IPS-11a (cell line): ENCODE results near the gene CCDC183.
"Not testable (repeated sequence)": the region's sequence is repeated elsewhere in the genome, so short reads cannot be mapped to it uniquely, and the experiment has no call there.

Experiments
- H3K4me3 ChIP-seq: one replicate; pipeline ENCODE4 v1.5.1; 2013; ENCODE audit warnings: low read depth, low read length, control low read depth

The CCDC183 gene

GRCh38 chr9:136799079-136799853, 3.1 kb downstream of the CCDC183 start:
- peak overlapping the region; percentile 1 for H3K4me3 ChIP-seq

DNA sequence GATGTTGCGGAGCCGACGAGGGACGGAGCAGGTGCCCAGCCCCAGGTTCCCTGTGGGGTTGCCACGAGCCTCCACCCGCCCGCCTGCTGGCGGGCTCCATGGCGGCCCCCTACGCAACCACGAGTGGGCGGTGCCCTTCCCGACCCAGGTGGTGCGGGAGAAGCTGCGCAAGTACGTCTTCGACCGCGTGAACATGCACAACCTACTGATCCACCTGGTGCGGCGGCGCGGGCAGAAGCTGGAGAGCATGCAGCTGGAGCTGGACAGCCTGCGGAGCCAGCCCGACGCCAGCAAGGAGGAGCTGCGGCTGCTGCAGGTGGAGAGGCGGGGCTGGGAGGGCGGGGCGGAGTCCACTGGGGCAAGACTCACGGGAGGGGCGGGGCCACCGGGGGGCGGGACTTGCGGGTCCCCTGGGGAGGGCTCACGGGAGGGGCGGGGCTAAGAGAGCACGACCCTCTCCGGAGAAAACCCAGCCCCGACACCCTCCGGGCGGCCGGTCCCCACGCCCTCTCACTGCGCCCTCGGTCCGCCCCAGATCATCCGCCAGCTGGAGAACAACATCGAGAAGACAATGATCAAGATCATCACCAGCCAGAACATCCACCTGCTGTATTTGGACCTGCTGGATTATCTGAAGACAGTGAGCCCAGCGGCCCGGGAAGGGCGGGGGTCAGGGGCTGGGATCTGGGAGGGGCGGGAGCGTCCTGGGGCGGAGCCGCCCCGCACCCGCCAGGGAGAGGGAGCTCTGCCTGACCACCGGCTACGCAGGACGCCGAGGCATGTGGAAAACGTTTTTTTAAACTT, 3.9 kb downstream of the CCDC183 start:
- H3K4me3 ChIP-seq, result peak overlapping the region; percentile 30

DNA sequence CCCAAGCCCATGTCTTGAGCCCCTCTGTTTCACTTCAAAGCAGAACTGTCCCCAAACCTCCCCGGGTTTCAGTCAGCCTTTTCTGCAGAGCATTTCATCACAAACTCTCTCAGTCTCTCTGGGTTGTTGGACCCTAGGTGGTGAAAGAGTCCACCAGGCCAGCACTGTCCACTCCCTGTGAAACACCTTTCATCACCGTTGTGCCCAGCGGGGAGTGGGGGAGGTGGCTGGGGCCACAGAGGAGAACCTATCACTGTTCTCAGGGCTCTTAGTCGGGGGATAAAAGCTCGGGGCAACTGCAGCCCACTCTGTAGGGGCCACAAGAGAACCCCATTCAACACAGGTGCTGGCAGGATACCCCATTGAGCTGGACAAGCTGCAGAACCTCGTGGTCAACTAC, 6.2 kb downstream of the CCDC183 start:
- no peak overlapping the region for H3K4me3 ChIP-seq

GRCh38 chr9:136803009-136803550, 6.9 kb downstream of the CCDC183 start:
- not testable (repeated sequence) for H3K4me3 ChIP-seq

DNA sequence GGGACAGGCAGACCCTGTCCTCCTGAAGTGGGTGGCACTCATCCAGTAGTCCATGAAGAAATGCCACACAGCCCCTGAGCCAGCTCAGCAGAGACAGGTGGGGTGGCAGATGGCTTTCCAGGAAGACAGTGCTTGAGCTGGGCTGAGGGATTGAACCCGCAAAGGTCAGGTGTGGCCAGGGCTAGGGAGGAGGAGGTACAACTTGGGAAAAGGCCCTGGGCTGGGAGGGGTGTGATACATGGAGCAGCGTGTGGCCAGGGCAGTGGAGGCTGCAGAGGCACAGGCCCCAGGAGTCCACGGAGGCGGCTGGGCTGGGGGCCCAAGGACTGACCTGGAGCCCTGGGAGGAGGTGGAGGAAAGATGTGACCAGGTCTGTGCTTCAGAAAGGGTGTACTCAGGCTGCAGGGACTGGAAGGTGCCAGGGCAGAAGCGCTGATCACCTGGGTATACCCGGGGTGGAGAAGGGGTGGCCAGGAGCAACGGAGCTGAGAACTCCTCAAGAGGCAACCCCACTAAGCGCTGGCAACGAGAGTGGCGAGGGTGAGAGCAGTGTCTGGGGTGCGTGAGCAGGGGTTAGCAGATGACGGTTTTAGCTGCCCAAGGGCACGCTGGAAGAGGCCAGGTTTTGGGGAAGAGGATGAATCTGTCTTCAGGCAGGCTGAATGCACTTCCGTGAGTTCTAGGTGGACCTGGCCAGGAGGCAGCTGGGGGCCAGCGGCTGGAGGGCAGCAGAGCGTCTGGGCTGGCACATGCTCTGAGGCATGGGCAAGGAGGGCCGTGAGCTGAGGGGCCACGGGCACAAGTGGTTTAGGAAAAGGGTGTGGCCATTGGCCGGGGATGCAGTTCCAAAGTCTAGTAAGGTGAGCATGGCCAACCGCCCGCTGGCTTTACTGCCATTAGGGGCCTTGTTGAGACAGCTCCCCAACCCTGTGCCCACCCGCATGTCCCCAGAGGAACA, 7.7 kb downstream of the CCDC183 start:
- H3K4me3 ChIP-seq, result no peak overlapping the region

DNA sequence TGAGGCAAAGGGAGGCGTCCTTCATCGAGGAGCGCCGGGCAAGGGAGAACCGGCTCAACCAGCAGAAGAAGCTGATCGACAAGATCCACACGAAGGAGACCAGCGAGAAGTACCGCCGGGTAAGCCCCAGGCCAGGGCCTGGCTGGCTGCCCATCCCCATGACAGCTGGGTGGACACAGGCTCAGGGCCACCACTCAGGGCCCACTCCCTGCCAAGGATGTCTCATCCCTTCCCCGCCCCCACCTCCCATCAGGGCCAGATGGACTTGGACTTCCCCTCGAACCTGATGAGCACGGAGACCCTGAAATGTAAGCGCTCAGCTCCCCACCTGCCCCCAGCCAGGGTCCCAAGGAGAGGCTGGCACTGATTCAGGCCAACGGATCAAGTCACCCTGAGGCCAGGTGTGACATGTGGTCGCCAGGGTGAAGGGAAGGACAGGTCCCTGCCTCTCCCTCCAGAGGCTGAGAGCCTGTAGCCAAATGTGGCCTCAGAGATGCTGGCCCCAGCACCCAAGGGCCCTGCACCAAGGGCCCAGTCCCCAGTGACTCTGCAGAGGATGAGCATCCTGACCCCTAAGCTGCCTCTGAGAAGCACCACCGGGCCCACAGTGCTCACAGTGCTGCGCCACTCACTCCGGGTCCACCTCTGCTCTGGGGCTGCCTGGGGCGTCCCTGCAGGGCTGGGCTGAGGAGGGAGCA, 8.5 kb downstream of the CCDC183 start:
- H3K4me3 ChIP-seq, result no peak overlapping the region

DNA sequence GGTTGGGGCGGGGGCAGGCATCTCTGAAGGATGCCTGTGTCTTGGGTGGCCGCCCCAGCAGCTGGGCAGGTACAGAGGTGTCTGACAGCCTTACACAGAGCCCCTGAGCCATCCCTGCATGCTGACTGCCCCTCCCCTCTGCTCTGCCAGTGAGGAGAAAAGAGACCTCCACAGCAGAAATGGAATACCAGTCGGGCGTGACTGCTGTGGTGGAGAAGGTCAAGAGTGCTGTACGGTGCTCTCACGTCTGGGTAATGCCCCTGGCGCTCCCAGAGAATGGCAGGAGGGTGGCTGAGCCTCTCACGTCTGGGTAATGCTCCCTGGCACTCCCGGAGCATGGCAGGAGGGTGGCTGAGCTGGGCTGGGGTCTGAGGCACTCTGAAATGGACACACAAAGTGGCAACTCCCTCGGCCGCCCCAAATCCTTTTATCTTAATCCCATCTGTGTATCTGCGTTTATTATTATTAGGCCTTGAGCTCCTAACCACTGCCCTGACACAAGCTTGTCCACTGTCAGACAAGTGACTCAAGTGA, 9.1 kb downstream of the CCDC183 start:
- H3K4me3 ChIP-seq, result no peak overlapping the region

- H3K4me3 ChIP-seq, result no peak overlapping the region
Measured at GRCh38 chr9:136806067-136806466, 9.9 kb downstream of the CCDC183 start.

DNA sequence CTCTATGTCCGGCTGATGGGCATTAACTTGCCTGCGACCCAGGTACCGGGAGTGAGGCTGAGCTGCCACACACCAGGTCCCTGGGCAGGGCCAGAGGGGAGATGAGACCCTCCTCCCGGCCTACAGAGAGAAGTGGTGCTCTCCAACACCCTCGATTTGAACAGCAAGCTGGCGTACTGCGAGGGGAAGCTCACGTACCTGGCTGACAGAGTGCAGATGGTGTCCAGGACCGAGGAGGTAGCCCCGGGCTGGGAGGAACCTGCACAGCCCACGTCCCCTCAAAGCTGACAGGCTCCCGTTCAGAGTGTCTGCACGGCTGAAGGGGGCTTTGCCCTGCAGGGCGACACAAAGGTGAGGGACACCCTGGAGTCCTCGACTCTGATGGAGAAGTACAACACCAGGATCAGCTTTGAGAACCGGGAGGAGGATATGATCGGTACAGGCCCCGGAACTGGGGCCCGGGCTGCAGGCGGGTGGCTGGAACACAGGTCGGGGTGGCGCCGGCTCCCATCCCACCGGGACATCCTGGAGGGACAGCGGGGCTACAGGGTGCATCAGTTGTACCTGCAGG, 10.6 kb downstream of the CCDC183 start:
- peak overlapping the region; percentile 86 for H3K4me3 ChIP-seq

DNA sequence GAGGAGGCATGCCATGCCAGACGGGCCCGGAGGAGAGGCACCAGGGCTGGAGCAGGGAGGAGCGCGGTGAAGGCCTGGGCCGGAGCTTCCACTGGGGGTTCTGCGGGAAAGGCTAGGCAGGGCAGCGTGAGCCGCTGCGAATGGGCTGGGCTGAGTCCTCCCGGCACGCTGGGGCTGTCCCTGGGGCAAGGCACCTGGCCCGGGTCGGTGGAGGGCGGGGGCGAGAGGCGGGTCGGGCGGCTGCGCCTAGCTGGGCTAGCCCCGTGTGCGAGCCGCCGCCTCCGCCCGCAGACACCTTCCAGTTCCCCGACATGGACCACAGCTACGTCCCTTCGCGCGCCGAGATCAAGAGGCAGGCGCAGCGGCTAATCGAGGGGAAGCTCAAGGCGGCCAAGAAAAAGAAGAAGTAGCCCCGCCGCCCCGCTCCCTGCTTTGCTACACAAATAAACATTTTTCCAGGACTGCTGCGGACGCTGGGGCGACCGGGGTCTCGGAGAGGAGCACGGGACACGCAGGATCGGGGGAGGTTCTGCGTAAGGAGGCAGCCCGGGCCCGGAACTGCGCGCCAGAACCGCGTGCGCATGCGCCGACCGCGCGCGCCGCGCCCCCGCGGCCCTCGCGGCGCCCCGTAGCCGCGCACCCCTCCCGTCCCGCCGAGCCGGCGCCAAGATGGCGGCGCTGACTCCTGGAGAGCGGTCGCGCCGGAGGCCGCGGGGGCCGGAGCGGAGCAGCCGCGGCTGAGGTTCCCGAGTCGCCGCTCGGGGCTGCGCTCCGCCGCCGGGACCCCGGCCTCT, 11.3 kb downstream of the CCDC183 start, which contains the start of gene RABL6:
RABL6 (plus strand) TSS at position 668 of the 794 bp plus-strand sequence. CDS start 249 bp downstream, outside the sequence.
- H3K4me3 ChIP-seq, result peak within 1 kb of the TSS; percentile 86

DNA sequence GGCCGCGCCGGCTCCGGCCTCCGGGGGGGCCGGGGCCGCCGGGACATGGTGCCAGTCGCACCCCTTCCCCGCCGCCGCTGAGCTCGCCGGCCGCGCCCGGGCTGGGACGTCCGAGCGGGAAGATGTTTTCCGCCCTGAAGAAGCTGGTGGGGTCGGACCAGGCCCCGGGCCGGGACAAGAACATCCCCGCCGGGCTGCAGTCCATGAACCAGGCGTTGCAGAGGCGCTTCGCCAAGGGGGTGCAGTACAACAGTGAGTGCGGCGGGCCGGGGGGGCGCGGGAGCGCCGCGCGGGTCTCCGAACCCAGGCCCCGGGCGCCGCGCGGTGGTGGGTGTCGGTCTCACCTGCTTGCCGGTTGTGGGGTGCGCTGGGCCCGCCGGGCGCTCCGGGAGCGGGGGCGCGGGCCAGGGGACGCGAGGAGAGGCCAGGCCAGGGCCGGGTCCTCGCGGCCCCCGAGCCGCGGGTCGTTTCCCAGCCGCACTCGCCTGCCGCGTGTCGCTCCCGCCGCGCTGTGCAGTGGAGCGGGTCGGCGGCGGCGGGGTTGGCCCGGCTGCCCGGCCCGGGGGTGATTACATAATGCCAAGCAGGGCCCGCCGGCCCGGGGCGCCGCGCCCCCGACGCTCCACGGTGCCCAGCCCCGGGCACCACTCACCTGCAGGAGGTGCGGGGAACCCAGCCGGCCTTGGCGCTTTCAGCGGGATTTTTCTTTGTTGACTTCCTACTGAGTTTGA, 12.1 kb downstream of the CCDC183 start:
- H3K4me3 ChIP-seq, result peak overlapping the region; percentile 86

GRCh38 chr9:136808806-136809158, 12.6 kb downstream of the CCDC183 start:
- H3K4me3 ChIP-seq, result peak overlapping the region; percentile 86

DNA sequence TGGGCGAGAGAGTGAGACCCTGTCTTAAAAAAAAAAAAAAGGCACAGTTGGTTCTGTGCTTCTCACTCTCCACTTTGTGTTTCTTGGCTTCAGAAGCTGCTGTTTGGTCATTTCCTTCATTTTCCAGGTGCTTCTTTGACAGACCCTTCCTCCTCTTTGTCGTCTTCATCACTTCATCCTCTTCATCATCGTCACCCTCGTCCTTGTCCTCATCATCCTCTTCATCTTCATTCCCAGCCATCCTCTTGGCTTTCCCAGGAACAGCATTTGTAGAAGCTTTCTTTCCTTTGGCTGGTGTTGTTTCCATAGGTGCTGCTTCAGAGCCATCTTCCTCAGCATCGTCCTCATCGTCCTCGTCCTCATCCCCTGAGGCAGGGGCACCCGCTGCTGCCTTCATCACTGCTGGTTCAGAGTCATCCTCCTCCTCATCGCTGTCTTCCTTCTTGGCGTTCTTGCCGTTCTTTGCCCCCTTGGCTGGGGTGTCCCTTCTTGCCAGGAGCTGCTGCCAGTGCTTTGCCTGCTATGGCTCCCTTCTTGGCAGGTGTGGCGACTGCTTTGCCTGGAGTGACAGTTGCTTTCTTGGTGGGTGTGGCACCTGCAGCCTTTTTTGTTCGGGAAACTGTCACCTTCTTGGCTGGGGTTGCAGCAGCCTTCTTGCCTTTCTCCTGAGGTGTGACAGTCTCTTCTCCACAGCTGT, 18.7 kb downstream of the CCDC183 start:
- H3K4me3 ChIP-seq, result no peak overlapping the region

DNA sequence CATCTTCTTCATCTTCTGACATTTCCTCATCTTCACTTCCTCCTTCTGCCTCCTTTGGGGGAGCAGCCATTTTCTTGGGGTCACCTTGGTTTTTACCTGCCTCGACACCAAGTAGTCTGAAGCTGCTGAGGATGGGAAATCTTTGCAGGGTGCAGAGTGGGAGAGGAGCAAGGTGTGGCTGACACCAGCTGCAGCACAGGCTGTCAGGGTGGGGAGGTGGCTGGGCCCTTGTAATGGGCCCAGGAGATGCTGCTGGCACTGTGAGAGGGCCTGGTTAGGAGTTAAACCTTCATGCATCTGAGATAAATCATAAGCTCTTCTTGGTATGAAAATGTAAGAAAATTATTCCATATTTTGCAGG, 19.3 kb downstream of the CCDC183 start:
- H3K4me3 ChIP-seq, result no peak overlapping the region

DNA sequence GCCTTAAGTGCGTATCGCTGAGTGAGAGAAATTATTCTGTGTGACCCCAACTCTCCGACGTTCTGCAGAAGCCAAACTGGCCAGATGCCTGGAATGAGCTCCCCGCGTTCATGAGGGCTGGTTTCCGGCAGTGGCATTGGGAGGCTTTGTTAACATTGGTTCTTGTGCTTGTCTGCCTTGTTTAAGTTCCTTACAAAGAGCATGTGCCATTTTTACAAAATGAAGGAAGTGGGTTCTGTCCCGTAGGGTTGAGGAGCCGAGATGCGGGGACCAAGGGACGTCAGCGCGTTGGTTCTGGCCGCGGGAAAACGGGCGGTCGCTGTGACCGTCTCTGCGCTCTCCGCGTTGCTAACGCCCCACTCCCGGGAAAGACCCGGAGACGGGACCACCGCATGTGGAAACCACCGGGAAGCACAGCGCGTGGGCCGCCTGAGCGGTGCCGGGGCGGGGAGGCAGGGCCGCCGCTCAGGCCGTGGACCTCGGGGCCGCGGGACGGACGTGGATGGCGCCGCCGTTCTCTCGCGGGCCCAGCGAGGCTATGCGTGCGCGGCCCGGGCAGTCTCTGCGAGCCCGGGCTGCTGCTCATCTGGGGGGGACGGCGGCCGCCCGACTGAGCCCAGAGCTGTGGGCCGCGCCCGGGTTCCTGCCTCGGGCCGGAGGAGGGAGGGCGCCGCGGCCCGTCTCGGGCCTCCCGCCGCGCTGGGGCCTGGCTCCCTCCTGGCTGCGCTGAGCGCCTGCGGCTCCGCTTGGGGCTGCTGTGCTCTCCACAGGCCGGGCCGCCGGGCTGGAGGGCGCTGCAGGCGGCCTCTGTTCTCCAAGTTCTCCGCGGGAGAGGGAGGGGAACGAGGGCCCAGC, 25.1 kb downstream of the CCDC183 start:
- H3K4me3 ChIP-seq, result peak overlapping the region; percentile 47

DNA sequence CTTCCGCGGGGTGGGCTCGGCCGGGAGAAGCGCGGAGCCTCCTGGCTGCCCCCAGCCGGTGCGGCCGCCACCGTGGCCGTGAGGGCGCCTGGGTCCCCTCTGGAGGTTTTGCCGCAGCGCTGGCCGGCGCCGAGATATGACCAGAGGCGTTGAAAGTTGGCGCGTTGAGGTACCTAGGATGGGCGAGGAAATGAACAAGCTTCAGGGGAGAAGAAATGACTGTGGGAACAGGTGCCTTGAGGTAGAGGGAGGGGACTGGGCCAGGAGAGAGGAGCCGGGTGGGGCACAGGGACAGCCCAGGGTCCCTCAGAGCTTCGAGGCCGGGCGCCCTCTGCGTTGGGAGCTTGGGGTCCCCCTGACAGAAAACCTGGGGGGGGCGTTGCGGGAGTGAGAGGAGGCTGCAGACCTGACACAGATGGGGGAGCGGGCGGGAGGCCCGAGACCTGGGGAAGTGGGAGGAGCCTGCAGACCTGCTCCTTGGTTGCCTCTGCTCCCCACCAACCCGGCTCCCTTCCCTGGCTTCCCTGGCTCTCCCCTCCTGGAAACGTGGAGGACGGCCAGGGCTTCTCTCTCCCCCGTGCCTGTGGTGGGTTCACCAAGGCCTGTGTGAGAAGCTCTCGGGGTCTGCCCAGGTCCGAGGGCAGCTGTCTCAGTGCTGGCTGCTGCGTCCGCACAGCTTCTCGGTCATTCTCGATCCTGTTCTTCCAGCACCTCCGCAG, 25.8 kb downstream of the CCDC183 start:
- H3K4me3 ChIP-seq, result no peak overlapping the region
